Muscle of arm (tissue), 12 donors: ENCODE results near the gene ANKRD35. TPM values are rescaled to one million over a fixed set of nuclear protein-coding genes. Genes with fewer than 3 reads are reported as not detected.

Experiments
- DNase-seq: peaks from one replicate; pipeline ENCODE4 v3.0.0-alpha.2; 2013
- polyA plus RNA-seq, 12 donors: library from polyadenylated mRNA; unstranded; fragments of 120-200 nt; gene quantifications; one replicate each; pipeline ENCODE4 v1.2.1, GENCODE V29; 2013; ENCODE audit not compliant: insufficient read length in 12 of 12

ANKRD35 gene
- polyA plus RNA-seq, 12 donors = 1.7 to 8.0 (median 2.3) TPM; not detected in 2

GRCh38 chr1:145898756-145899155 lies 13.1 kb upstream of the ANKRD35 start:
- DNase-seq = no peak

GRCh38 chr1:145897969-145898368 lies 12.3 kb upstream of the ANKRD35 start:
- DNase-seq = no peak

GRCh38 chr1:145895471-145895870 lies 9.8 kb upstream of the ANKRD35 start:
- DNase-seq = no peak

GRCh38 chr1:145893306-145894055 lies 7.8 kb upstream of the ANKRD35 start:
- DNase-seq = no peak

GRCh38 chr1:145892486-145893087 lies 6.9 kb upstream of the ANKRD35 start:
- DNase-seq = no peak

GRCh38 chr1:145891587-145892485 lies 6.2 kb upstream of the ANKRD35 start:
- DNase-seq = peak; percentile 94

GRCh38 chr1:145891143-145891542 lies 5.5 kb upstream of the ANKRD35 start:
- DNase-seq = no peak

GRCh38 chr1:145889722-145890121 lies 4.1 kb upstream of the ANKRD35 start:
- DNase-seq = no peak

DNA sequence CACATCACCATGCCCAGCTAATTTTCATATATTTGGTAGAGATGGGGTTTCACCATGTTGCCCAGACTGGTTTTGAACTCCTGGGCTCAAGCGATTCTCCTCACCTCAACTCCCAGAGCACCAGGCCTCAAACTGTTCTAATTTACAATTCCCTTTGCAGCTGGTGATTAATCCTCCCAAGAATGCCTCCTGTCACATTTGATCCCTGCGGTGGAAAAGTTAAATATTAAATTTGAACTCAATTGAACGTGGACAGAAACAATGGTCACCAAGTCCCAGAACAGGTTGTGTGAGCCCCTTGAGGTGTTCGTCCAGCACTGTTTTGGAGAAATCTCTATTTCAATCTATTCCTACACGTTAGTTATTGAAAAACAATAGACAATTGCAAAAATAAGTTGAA lies 2.0 kb upstream of the ANKRD35 start:
- DNase-seq = no peak

DNA sequence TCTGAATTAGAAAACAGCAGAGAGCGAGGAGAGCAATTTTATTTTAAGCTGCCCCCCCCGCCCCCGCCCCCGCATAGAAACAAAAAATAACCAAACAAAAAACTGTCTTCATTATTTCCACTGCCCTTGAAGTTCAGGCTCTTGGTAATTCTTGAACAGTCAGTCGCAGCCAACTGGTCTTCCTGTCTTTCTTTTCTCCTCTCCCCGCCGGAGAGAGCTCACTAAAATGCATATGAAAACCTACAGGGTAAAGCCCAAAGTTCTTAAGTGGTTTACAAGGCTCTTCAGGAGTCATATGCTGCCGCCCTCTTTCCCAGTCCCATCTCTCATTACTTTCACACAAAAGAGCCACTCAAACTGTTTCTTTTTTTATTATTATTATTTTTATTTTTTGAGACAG lies 1.1 kb upstream of the ANKRD35 start:
- no peak for DNase-seq

DNA sequence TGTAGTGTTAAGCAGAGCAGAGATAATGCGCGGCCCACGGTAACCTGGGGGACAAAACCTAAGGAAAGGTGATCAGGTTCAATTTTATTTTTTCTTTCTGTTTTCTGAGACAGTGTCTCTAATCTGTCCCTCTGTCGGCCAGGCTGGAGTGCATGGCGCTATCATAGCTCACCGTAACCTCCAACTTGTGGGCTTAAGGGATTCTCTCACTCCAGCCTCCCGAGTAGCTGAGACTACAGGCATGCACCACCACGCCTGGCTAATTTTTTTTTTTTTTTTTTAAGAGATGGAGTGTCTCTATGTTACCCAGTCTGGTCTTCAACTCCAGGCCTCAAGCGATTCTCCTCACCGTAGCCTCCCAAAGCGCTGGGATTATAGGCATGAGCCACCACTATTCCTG lies 724 bp upstream of the ANKRD35 start:
- no peak for DNase-seq

DNA sequence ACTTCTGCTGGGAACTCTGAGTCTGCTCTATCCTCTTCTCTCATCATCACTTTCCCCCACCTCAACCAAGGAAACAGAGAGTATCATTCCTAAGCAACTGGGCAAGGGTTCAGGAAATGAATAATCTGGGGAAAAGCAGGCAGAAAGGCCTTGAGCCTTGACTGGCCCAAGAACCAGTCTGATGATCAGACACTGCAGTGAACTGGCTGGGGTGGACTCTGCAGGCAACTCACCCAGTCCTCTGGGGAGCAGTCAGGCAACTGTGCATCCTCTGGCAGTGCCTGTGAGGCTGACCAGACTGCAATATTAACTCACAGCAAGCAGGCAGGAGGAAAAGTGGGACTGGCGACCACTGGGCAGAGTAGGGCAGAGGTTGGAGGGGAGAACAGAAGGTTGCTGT lies 991 bp downstream of the ANKRD35 start:
- no peak for DNase-seq

GRCh38 chr1:145879775-145880174 lies 5.9 kb downstream of the ANKRD35 start:
- DNase-seq = no peak

- no peak for DNase-seq
Measured at GRCh38 chr1:145878724-145879123, 6.9 kb downstream of the ANKRD35 start.

DNA sequence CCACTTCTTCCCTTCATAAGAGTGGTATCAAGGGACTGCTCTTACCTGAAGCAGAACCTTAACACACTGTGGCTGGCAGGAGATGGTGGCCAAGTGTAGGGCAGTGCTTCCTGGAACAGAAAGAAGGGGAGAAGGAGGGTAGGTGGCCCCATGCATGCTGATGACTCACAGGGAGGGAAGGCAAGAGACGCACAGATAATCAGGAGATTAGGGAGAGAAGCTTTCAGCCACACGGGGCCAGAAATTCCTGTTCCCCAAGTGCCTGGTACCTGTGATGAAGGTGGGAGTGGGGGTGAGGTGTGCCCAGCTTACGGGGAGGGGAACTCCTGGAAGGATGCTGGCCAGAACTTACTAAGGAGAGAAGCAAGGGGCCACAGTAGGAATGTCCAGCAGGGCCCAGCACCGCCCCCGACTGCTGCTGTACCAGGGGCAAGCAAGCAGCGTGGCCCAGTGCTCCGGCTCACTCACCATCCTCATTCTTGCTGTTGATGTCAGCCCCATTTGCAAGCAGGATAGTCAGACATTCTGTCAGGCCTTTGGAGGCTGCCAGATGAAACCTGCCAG lies 7.7 kb downstream of the ANKRD35 start:
- no peak for DNase-seq

DNA sequence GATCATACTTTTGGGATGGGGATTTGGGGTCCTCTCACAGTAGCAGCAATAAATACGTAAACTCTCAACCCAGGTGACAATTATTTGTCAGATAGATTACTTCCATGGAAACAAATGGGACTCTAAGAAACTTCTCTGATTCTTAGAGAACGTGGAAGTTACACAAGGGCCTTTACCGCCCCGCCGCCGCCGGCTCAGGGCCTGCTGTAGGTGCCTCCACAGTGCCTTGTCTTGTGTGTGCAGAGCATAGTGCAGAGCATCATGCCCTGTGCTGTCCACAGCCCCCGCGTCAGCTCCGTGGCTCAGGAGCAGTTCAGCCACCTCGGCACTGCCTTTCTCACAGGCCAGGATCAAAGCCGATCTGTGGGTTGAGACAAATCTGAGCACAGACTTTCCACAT lies 11.0 kb downstream of the ANKRD35 start:
- no peak for DNase-seq

DNA sequence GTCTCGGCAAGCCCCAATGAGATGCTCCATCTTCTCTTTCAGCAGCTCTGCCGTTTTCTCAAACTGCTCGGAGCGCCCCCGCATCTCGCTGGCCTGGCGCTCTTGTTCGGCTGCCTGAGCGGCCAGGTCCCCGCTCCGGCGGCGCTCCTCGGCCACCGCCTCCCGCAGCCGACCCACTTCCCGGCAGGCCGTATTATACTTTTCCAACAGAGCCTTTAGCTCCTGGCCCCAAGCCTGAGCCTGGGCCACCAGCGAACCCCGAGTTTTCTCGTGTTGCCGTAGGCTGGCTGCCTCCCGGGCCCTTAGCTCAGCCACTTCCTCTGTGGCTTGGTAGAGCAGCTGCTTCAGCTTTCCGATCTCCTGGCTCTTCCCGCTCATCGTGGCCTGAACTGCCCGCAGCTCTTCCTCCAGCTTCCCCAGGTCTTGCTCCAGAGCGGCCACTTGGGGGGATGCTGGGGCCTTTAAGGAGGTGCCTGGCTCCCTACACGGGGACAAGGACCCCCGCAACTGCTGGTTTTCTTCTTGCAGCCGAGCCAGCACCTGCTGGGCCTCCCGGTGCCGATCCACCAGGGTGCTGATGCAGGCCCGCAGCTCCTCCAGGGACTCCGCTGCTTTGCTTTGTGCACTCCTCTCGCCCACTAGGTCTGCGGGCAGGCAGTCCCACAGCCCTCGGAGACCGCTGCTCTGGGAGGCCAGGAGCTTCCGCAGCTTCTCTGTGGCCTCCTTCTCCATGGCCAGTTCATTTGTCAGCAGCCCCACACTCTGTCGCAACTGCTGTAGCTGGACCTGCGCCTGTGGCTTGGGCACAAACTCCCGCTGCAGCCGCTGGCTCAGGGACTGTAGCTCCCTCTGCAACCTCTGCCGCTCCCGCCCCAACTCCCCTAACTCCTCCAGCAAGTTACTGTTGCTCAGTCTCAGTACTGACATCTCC lies 13.4 kb downstream of the ANKRD35 start:
- peak; percentile 62 for DNase-seq

- no peak for DNase-seq
Measured at GRCh38 chr1:145868232-145868631, 17.4 kb downstream of the ANKRD35 start.

DNA sequence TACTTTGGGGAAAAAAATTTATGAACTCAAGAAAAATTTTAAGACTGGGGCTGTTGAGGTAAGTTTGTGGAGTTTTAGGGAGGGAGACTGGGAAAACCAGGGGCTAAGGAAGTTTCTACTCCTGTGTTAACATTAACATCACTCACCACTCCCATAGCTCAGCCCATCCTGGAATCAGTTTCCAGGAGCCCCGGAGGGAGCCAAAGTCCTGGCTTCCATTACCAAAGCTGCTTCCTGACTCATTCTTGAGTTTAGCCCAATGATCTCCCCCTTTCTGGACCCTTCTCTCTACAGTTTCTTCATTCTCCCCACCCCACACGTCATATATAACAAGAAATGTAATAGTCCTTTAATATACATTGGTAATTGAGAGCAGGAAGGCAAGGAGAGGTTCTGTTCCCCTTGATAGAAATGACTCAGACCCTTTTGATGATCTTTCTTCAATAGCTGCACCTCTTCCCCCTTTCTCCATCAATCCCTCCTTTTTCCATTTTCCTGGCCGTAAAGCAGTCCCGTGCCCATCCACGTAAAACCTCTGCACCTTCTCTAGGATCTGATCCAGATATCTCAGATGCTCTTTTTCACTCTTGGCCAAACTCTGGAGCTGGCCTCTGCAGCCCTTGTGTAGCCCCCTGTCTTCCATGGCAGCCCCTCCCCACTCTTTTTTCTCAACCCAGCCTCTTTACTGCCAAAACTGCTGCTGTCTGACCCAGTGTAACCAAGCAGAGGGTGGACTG lies 22.2 kb downstream of the ANKRD35 start:
- peak; percentile 90 for DNase-seq

GRCh38 chr1:145859491-145860023 lies 26.1 kb downstream of the ANKRD35 start:
- peak; percentile 94 for DNase-seq
